GM18909 (cell line): ENCODE measurements around the gene ZFYVE28.
"Not testable (repeated sequence)": the region's sequence is repeated elsewhere in the genome, so short reads cannot be mapped to it uniquely, and the experiment has no call there.

ENCODE experiments used
- ATAC-seq: cut with Tn5 transposase; IDR thresholded peaks from one replicate; pipeline ENCODE4 v1.9.1; 2021; ENCODE audit warnings: mild to moderate bottlenecking; ENCODE audit not compliant: unreplicated experiment, poor library complexity

The ZFYVE28 gene

GRCh38 chr4:2276581-2277325 lies 141.7 kb downstream of the ZFYVE28 start:
- no peak for ATAC-seq

GRCh38 chr4:2275546-2276251 lies 142.7 kb downstream of the ZFYVE28 start:
- ATAC-seq = no peak

GRCh38 chr4:2275044-2275397 lies 143.4 kb downstream of the ZFYVE28 start:
- not testable (repeated sequence) for ATAC-seq

- no peak for ATAC-seq
Measured at GRCh38 chr4:2274320-2275043, 144.0 kb downstream of the ZFYVE28 start.

GRCh38 chr4:2273657-2274319 lies 144.7 kb downstream of the ZFYVE28 start:
- ATAC-seq = no peak

GRCh38 chr4:2273221-2273620 lies 145.2 kb downstream of the ZFYVE28 start:
- no peak for ATAC-seq

GRCh38 chr4:2272828-2273120 lies 145.7 kb downstream of the ZFYVE28 start:
- no peak for ATAC-seq

GRCh38 chr4:2272026-2272827 lies 146.2 kb downstream of the ZFYVE28 start:
- no peak for ATAC-seq

GRCh38 chr4:2271279-2272025 lies 147.0 kb downstream of the ZFYVE28 start:
- ATAC-seq = no peak

GRCh38 chr4:2270341-2271165 lies 147.9 kb downstream of the ZFYVE28 start:
- no peak for ATAC-seq

- ATAC-seq = no peak
Measured at GRCh38 chr4:2269618-2270163, 148.8 kb downstream of the ZFYVE28 start.

GRCh38 chr4:2269206-2269531 lies 149.3 kb downstream of the ZFYVE28 start:
- ATAC-seq = no peak

GRCh38 chr4:2268357-2269205 lies 149.9 kb downstream of the ZFYVE28 start:
- ATAC-seq = no peak

- no peak for ATAC-seq
Measured at GRCh38 chr4:2267841-2268240, 150.6 kb downstream of the ZFYVE28 start.

- ATAC-seq = no peak
Measured at GRCh38 chr4:2267320-2267811, 151.1 kb downstream of the ZFYVE28 start.

GRCh38 chr4:2266821-2267220 lies 151.6 kb downstream of the ZFYVE28 start:
- no peak for ATAC-seq

GRCh38 chr4:2266181-2266580 lies 152.3 kb downstream of the ZFYVE28 start:
- no peak for ATAC-seq
